CD4-positive, CD25-positive, alpha-beta regulatory T cell (primary cell): ENCODE measurements around the gene CD244. TPM values are rescaled to one million over a fixed set of nuclear protein-coding genes. Genes with fewer than 3 reads are reported as not detected.
A peak's percentile ranks its signal among the peaks of the same experiment; 100 is the strongest.
"Not testable (repeated sequence)": the region's sequence is repeated elsewhere in the genome, so short reads cannot be mapped to it uniquely, and the experiment has no call there.

Experiments used
- ATAC-seq, 2 donors: fragments of 150-1000 bp; cut with Tn5 transposase; one replicate each; pipeline ENCODE4 v1.10.0; 2021; ENCODE audit warnings: low read depth in 2 of 2, moderate number of reproducible peaks in 2 of 2, moderate library complexity in 1 of 2
- DNase-seq, 3 donors: peaks; one replicate each; pipeline versions ENCODE4 v3.0.0 to v3.0.0-alpha.2; 2012 to 2022; ENCODE audit warnings: mixed read lengths in 1 of 3
- H3K27ac ChIP-seq: one replicate; pipeline ENCODE4 v1.7.0; 2013; ENCODE audit warnings: mild to moderate bottlenecking, low read length; ENCODE audit not compliant: insufficient read depth, poor library complexity, severe bottlenecking
- H3K27me3 ChIP-seq: one replicate; pipeline ENCODE4 v1.7.0; 2013; ENCODE audit warnings: low read length; ENCODE audit not compliant: control insufficient read depth, insufficient read depth
- H3K36me3 ChIP-seq: one replicate; pipeline ENCODE4 v1.7.0; 2013; ENCODE audit warnings: mild to moderate bottlenecking, low read length, moderate library complexity; ENCODE audit not compliant: control insufficient read depth, insufficient read depth
- H3K4me1 ChIP-seq: 2 replicates; pipeline ENCODE4 v1.7.0; 2013; ENCODE audit warnings: mild to moderate bottlenecking, low read length; ENCODE audit not compliant: insufficient read depth, control insufficient read depth, poor library complexity, severe bottlenecking
- H3K4me3 ChIP-seq: one replicate; pipeline ENCODE4 v1.7.0; 2013; ENCODE audit warnings: low read depth, mild to moderate bottlenecking, low read length, moderate library complexity
- H3K9me3 ChIP-seq, 2 experiments: 1 replicate in 1 of 2; 2 replicates in 1 of 2; pipeline ENCODE4 v1.7.0; 2013; ENCODE audit warnings: low read length in 2 of 2, mild to moderate bottlenecking in 1 of 2, moderate library complexity in 1 of 2; ENCODE audit not compliant: control insufficient read depth in 2 of 2
- H3K27ac Mint-ChIP-seq, 3 donors: one replicate each; pipeline ENCODE4 v1.8.0; 2020 to 2022; ENCODE audit warnings: mild to moderate bottlenecking in 3 of 3, mixed read lengths in 3 of 3, moderate library complexity in 2 of 3
- H3K27me3 Mint-ChIP-seq: one replicate; pipeline ENCODE4 v1.8.0; 2022; ENCODE audit warnings: mild to moderate bottlenecking, mixed read lengths
- H3K36me3 Mint-ChIP-seq: one replicate; pipeline ENCODE4 v1.8.0; 2020; ENCODE audit warnings: mixed read lengths
- H3K4me1 Mint-ChIP-seq, 4 donors: one replicate each; pipeline ENCODE4 v1.8.0; 2020 to 2022; ENCODE audit warnings: mixed read lengths in 4 of 4, mild to moderate bottlenecking in 1 of 4
- H3K4me3 Mint-ChIP-seq, 4 donors: one replicate each; pipeline ENCODE4 v1.8.0; 2020 to 2022; ENCODE audit warnings: mild to moderate bottlenecking in 4 of 4, mixed read lengths in 4 of 4, moderate library complexity in 3 of 4
- H3K9me3 Mint-ChIP-seq, 7 donors: one replicate each; pipeline ENCODE4 v1.8.0; 2020 to 2022; ENCODE audit warnings: mixed read lengths in 7 of 7, mild to moderate bottlenecking in 3 of 7, moderate library complexity in 2 of 7
- polyA plus RNA-seq, 4 donors: library from polyadenylated mRNA; unstranded; fragments of 300-500 nt; fragmentation: Illumina TruSeq; gene quantifications; one replicate each; pipeline ENCODE4 v1.2.3, GENCODE V29; 2021
- total RNA-seq: library from RNA; stranded (reverse); gene quantifications from one replicate; pipeline ENCODE4 v1.2.3, GENCODE V29; 2022

CD244 gene
- total and polyA plus RNA-seq, 5 donors from 2014 or later: 0.26 to 0.63 (median 0.47) TPM

- H3K27ac ChIP-seq: no peak overlapping the region
- no peaks in the 10 kb centered on the region for H3K36me3 ChIP-seq
- no peak overlapping the region for H3K4me3 Mint-ChIP-seq
- no peaks in the 10 kb centered on the region for H3K27me3 ChIP-seq
- DNase-seq (no peak), ATAC-seq (no peak)
- no peaks in the 10 kb centered on the region for H3K9me3 Mint-ChIP-seq
- peaks cover 7% of the 10 kb centered on the region for H3K4me1 ChIP-seq
- peaks cover 3% of the 10 kb centered on the region for H3K27me3 Mint-ChIP-seq
- no peaks in the 10 kb centered on the region for H3K9me3 ChIP-seq
- H3K4me3 ChIP-seq: no peak overlapping the region
- H3K4me1 Mint-ChIP-seq: peaks cover 6 to 36% (median 18%) of the 10 kb centered on the region in 4 donors
- H3K27ac Mint-ChIP-seq: peak overlapping the region in 1 of 3 donors; percentile 26
- H3K36me3 Mint-ChIP-seq: no peaks in the 10 kb centered on the region
These were observed 13.6 kb upstream of the CD244 start for GRCh38 chr1:160876311-160876710.

- not testable (repeated sequence) for H3K27ac Mint-ChIP-seq, ATAC-seq, H3K36me3 ChIP-seq, H3K27ac ChIP-seq, H3K27me3 Mint-ChIP-seq, DNase-seq, H3K4me3 ChIP-seq, H3K9me3 ChIP-seq, H3K36me3 Mint-ChIP-seq, H3K9me3 Mint-ChIP-seq, H3K4me3 Mint-ChIP-seq, H3K4me1 ChIP-seq, H3K27me3 ChIP-seq
- H3K4me1 Mint-ChIP-seq: peaks cover 6 to 36% (median 18%) of the 10 kb centered on the region in 4 donors
These were observed 12.9 kb upstream of the CD244 start for GRCh38 chr1:160875591-160875990.

- ATAC-seq: peak in 1 of 2 donors; percentile 40
- Histone ChIP-seq H3K9me3 (no peaks in the 10 kb centered on the region), H3K27ac (no peak overlapping the region), H3K4me1 (peaks cover 7% of the 10 kb centered on the region), H3K4me3 (no peak overlapping the region), H3K27me3 (no peaks in the 10 kb centered on the region), H3K36me3 (no peaks in the 10 kb centered on the region)
- Mint-ChIP-seq H3K4me1 (peaks cover 6 to 36% (median 15%) of the 10 kb centered on the region in 4 donors), H3K36me3 (peaks cover 3% of the 10 kb centered on the region), H3K4me3 (no peak overlapping the region), H3K9me3 (no peaks in the 10 kb centered on the region), H3K27ac (no peak overlapping the region), H3K27me3 (peaks cover 6% of the 10 kb centered on the region)
- DNase-seq: no peak
These were observed 12.2 kb upstream of the CD244 start for GRCh38 chr1:160874935-160875334.

GRCh38 chr1:160868141-160868540 is 5.5 kb upstream of the CD244 start:
- peak overlapping the region in 1 of 3 donors; percentile 40 for H3K27ac Mint-ChIP-seq
- DNase-seq (no peak), ATAC-seq (no peak)
- peaks cover 6% of the 10 kb centered on the region for H3K27me3 Mint-ChIP-seq
- Histone ChIP-seq H3K4me3 (no peak overlapping the region), H3K27me3 (no peaks in the 10 kb centered on the region), H3K36me3 (no peaks in the 10 kb centered on the region), H3K9me3 (no peaks in the 10 kb centered on the region), H3K4me1 (no peaks in the 10 kb centered on the region), H3K27ac (no peak overlapping the region)
- no peaks in the 10 kb centered on the region for H3K4me1 Mint-ChIP-seq
- H3K9me3 Mint-ChIP-seq: no peaks in the 10 kb centered on the region
- peaks cover 4% of the 10 kb centered on the region for H3K36me3 Mint-ChIP-seq
- H3K4me3 Mint-ChIP-seq: no peak overlapping the region

GRCh38 chr1:160867651-160868050 is 5.0 kb upstream of the CD244 start:
- not testable (repeated sequence) for H3K9me3 Mint-ChIP-seq, H3K4me3 ChIP-seq, H3K36me3 ChIP-seq, ATAC-seq, H3K27me3 ChIP-seq, DNase-seq, H3K36me3 Mint-ChIP-seq, H3K4me1 ChIP-seq, H3K4me3 Mint-ChIP-seq, H3K27ac ChIP-seq, H3K27me3 Mint-ChIP-seq, H3K9me3 ChIP-seq, H3K4me1 Mint-ChIP-seq
- H3K27ac Mint-ChIP-seq: peak overlapping the region in 1 of 3 donors; percentile 40

GRCh38 chr1:160866695-160867260 is 4.1 kb upstream of the CD244 start:
- H3K4me3 ChIP-seq: no peak overlapping the region
- H3K9me3 ChIP-seq: no peaks in the 10 kb centered on the region
- no peak overlapping the region for H3K27ac ChIP-seq
- no peak for ATAC-seq
- no peaks in the 10 kb centered on the region for H3K4me1 Mint-ChIP-seq
- peaks cover 4% of the 10 kb centered on the region for H3K36me3 Mint-ChIP-seq
- no peaks in the 10 kb centered on the region for H3K36me3 ChIP-seq
- no peaks in the 10 kb centered on the region for H3K27me3 ChIP-seq
- no peaks in the 10 kb centered on the region for H3K4me1 ChIP-seq
- no peak for DNase-seq
- H3K4me3 Mint-ChIP-seq: no peak overlapping the region
- no peak overlapping the region for H3K27ac Mint-ChIP-seq
- H3K27me3 Mint-ChIP-seq: peaks cover 6% of the 10 kb centered on the region
- H3K9me3 Mint-ChIP-seq: no peaks in the 10 kb centered on the region

GRCh38 chr1:160866001-160866694 is 3.5 kb upstream of the CD244 start:
- peaks cover 4% of the 10 kb centered on the region for H3K36me3 Mint-ChIP-seq
- peaks cover under 1% of the 10 kb centered on the region for H3K27me3 Mint-ChIP-seq
- Histone ChIP-seq H3K36me3 (no peaks in the 10 kb centered on the region), H3K4me1 (no peaks in the 10 kb centered on the region), H3K4me3 (no peak overlapping the region), H3K9me3 (no peaks in the 10 kb centered on the region), H3K27ac (no peak overlapping the region), H3K27me3 (no peaks in the 10 kb centered on the region)
- H3K4me3 Mint-ChIP-seq: no peak overlapping the region
- no peaks in the 10 kb centered on the region for H3K4me1 Mint-ChIP-seq
- no peak for DNase-seq
- H3K27ac Mint-ChIP-seq: no peak overlapping the region
- no peak for ATAC-seq
- H3K9me3 Mint-ChIP-seq: no peaks in the 10 kb centered on the region

GRCh38 chr1:160865337-160865736 is 2.6 kb upstream of the CD244 start:
- DNase-seq (no peak), ATAC-seq (no peak)
- Histone ChIP-seq H3K36me3 (no peaks in the 10 kb centered on the region), H3K27ac (no peak overlapping the region), H3K4me3 (no peak overlapping the region), H3K27me3 (no peaks in the 10 kb centered on the region), H3K9me3 (no peaks in the 10 kb centered on the region), H3K4me1 (no peaks in the 10 kb centered on the region)
- no peak overlapping the region for H3K27ac Mint-ChIP-seq
- H3K9me3 Mint-ChIP-seq: no peaks in the 10 kb centered on the region
- H3K36me3 Mint-ChIP-seq: peaks cover 4% of the 10 kb centered on the region
- H3K4me1 Mint-ChIP-seq: no peaks in the 10 kb centered on the region
- no peak overlapping the region for H3K4me3 Mint-ChIP-seq
- peaks cover 3% of the 10 kb centered on the region for H3K27me3 Mint-ChIP-seq
